A673 (cell line): Measurements from ENCODE around the gene MOB2.

Source experiments
- EZH2 ChIP-seq: fragments of 200-600 bp; sonication (generic); IDR thresholded peaks from 2 replicates; pipeline ENCODE4 v1.6.1; 2017; ENCODE audit warnings: borderline replicate concordance, low read depth, mild to moderate bottlenecking, mixed read lengths, antibody characterized with exemption, low read length; ENCODE audit not compliant: poor library complexity, severe bottlenecking
- TF ChIP-seq, protein P1 (sequence below): fragments of 300-800, 200-600 bp; sonication (generic); conservative IDR thresholded peaks from 2 replicates; pipeline ENCODE4 v1.5.1; 2017; ENCODE audit warnings: low read depth, mild to moderate bottlenecking, antibody characterized with exemption, low read length, moderate library complexity, mixed read lengths

DNA sequence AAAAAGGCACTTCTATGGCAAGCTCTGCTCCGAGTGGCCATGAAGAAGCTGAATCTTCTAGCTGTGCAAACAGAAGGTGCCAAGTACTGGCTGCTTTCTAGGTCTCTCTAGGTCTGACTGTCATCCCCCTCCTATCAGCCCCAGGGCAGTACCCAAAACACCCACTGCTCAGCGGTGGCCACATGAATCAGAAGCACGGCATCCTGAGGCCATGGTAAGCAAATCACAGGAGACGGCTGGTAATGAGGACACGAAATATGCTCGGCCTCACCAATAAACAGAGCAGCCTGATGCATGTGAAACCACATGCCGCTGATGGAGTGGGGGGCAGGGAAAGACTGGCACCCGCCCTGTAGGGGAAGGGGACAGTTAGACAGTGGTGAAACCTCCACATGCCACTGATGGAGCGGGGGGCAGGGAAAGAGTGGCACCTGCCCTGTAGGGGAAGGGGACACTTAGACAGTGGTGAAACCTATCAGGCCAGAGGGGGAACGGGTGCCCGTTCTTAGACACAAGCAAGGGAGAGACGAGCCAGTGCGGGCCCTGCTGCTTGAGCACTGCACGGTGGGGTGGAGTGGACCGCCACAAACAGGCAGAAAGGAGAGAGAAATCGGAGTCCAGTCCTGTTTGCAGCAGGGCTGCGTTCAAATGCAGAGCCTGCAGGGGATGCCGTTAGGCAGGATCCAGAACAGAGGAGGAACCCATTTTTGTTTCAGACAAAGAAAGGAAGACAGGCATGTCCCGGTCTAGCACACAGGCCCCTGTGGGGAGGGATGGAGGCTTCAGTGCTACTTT, 29.9 kb upstream of the MOB2 start:
- TF ChIP-seq, protein P1, sequence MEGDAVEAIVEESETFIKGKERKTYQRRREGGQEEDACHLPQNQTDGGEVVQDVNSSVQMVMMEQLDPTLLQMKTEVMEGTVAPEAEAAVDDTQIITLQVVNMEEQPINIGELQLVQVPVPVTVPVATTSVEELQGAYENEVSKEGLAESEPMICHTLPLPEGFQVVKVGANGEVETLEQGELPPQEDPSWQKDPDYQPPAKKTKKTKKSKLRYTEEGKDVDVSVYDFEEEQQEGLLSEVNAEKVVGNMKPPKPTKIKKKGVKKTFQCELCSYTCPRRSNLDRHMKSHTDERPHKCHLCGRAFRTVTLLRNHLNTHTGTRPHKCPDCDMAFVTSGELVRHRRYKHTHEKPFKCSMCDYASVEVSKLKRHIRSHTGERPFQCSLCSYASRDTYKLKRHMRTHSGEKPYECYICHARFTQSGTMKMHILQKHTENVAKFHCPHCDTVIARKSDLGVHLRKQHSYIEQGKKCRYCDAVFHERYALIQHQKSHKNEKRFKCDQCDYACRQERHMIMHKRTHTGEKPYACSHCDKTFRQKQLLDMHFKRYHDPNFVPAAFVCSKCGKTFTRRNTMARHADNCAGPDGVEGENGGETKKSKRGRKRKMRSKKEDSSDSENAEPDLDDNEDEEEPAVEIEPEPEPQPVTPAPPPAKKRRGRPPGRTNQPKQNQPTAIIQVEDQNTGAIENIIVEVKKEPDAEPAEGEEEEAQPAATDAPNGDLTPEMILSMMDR: no peak
- TF ChIP-seq EZH2: no peak
